HG03354 (cell line): ENCODE measurements around the gene PRR5L.
"Not testable (repeated sequence)": the region's sequence is repeated elsewhere in the genome, so short reads cannot be mapped to it uniquely, and the experiment has no call there.

Experiments
- ATAC-seq: cut with Tn5 transposase; IDR thresholded peaks from one replicate; pipeline ENCODE4 v1.9.1; 2021; ENCODE audit warnings: mild to moderate bottlenecking; ENCODE audit not compliant: unreplicated experiment, poor library complexity, severe bottlenecking

PRR5L gene

DNA sequence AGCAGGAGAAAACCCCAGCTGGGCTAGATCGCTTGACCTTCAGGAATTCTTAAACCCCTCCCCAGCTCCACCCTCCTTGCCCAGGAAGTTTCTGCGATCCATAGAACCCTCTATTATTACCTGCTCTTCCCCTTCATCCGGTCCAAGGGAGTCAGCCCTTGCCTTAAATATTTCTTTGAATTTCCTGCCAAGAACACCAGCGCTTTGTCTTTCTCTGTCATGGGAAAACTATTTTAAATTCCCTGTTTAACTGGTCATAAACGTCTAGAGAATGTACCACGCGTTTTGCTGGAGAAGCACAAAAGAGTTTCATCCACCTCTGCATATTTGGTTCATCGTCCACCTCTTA lies 214.5 kb downstream of the PRR5L start:
- ATAC-seq, result no peak

DNA sequence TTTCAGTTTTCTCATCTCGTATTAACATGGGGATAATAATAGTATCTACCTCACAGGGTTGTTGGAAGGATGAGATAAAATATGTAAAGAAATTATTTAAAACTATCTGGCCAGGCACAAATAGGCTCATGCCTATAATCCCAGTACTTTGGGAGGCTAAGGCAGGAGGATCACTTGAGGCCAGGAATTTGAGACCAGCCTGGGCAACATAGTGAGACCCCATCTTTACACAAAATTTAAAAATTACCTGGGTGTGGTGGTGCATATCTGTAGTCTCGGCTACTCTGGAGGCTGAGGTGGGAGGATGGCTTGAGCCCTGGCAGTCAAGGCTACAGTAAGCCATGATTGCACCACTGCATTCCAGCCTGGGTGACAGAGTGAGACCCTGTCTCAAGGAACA lies 215.0 kb downstream of the PRR5L start:
- not testable (repeated sequence) for ATAC-seq

DNA sequence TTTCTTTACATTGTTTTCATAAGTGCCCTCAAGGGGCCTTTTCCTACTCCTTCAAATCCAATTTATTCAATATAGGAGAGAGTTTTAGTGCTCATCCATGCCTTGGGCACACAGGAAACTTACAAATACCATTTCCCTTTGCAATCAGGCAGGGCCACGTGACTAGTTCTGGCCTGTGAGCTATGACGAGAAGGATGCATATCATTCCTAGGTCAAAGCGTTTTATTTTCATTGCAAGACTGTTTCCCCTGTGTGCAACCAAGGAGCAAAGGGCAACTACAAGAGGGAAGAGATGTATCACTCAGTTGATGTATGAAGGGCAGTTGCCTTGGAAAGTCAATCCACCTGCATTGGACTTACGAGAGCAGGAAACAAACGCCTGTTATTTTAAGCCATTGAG lies 215.9 kb downstream of the PRR5L start:
- ATAC-seq, result no peak

DNA sequence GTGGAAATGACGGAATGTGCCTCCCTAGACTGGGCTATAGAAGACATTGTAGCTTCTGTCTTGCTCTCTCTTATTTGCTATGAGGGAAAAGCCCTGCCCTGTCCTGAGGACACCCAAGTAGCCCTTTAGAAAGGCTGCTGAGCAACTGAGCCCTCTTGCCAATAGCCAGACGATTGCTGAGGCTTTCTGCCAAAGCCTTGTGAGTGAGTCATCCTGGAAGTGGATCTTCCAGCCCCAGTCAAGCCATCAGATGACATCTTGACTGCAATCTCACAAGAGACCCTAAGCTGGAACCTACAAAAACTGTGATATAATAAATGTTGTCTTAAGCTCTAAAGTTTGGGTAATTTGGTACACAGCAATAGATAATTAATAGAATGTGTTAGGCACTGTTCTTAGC lies 217.9 kb downstream of the PRR5L start:
- no peak for ATAC-seq
